H9 (cell line): Measurements from ENCODE around the gene SCN5A. TPM values are rescaled to one million over a fixed set of nuclear protein-coding genes. Genes with fewer than 3 reads are reported as not detected.

ENCODE experiments used
- DNase-seq: peaks from one replicate; pipeline ENCODE4 v3.0.0-alpha.2; 2017
- H2AFZ ChIP-seq: one replicate; pipeline ENCODE4 v1.6.1; 2013; ENCODE audit warnings: mild to moderate bottlenecking, low read length, control low read depth, moderate library complexity
- H2AK5ac ChIP-seq: 2 replicates; pipeline ENCODE4 v1.6.1; 2013; ENCODE audit warnings: low read length, control low read depth, mixed read lengths; ENCODE audit not compliant: insufficient read length
- H2BK120ac ChIP-seq: one replicate; pipeline ENCODE4 v1.6.1; 2013; ENCODE audit warnings: low read depth, mild to moderate bottlenecking, low read length, control low read depth, inconsistent platforms; ENCODE audit not compliant: poor library complexity, severe bottlenecking
- H2BK12ac ChIP-seq: 2 replicates; pipeline ENCODE4 v1.6.1; 2013; ENCODE audit warnings: low read length, control low read depth, mixed read lengths, low read depth; ENCODE audit not compliant: insufficient read length
- H2BK15ac ChIP-seq: 2 replicates; pipeline ENCODE4 v1.6.1; 2013; ENCODE audit warnings: low read depth, low read length, control low read depth
- H2BK20ac ChIP-seq: one replicate; pipeline ENCODE4 v1.6.1; 2013; ENCODE audit warnings: low read depth, mild to moderate bottlenecking, low read length, control low read depth, inconsistent platforms; ENCODE audit not compliant: poor library complexity, severe bottlenecking
- H2BK5ac ChIP-seq: 2 replicates; pipeline ENCODE4 v1.6.1; 2013; ENCODE audit warnings: low read length, control low read depth, mixed read lengths; ENCODE audit not compliant: insufficient read length
- H3K14ac ChIP-seq: 2 replicates; pipeline ENCODE4 v1.6.1; 2013; ENCODE audit warnings: low read length, control low read depth; ENCODE audit not compliant: insufficient read depth
- H3K18ac ChIP-seq: 2 replicates; pipeline ENCODE4 v1.6.1; 2013; ENCODE audit warnings: low read depth, mild to moderate bottlenecking, mixed read lengths, low read length, control low read depth; ENCODE audit not compliant: insufficient read length
- H3K23ac ChIP-seq: 2 replicates; pipeline ENCODE4 v1.6.1; 2013; ENCODE audit warnings: low read length, control low read depth, mixed read lengths, low read depth; ENCODE audit not compliant: insufficient read length
- H3K23me2 ChIP-seq: 2 replicates; pipeline ENCODE4 v1.6.1; 2013; ENCODE audit warnings: low read depth, mild to moderate bottlenecking, mixed read lengths, low read length, control low read depth; ENCODE audit not compliant: insufficient read length, poor library complexity, severe bottlenecking
- H3K27ac ChIP-seq: 2 replicates; pipeline ENCODE4 v1.5.1; 2013; ENCODE audit warnings: low read length, control low read depth, mixed read lengths, low read depth; ENCODE audit not compliant: insufficient read length
- H3K27me3 ChIP-seq: 2 replicates; pipeline ENCODE4 v1.6.1; 2013; ENCODE audit warnings: low read length, control low read depth, inconsistent platforms; ENCODE audit not compliant: insufficient read depth
- H3K4ac ChIP-seq: 2 replicates; pipeline ENCODE4 v1.6.1; 2013; ENCODE audit warnings: low read depth, mild to moderate bottlenecking, control low read depth, inconsistent platforms, low read length, moderate library complexity
- H3K4me1 ChIP-seq: 2 replicates; pipeline ENCODE4 v1.6.1; 2013; ENCODE audit warnings: low read length, control low read depth, inconsistent platforms; ENCODE audit not compliant: insufficient read depth
- H3K4me2 ChIP-seq: 2 replicates; pipeline ENCODE4 v1.6.1; 2013; ENCODE audit warnings: low read length, control low read depth, mixed read lengths; ENCODE audit not compliant: insufficient read length, insufficient read depth
- H3K56ac ChIP-seq: 2 replicates; pipeline ENCODE4 v1.6.1; 2013; ENCODE audit warnings: low read depth, mild to moderate bottlenecking, mixed read lengths, low read length, control low read depth; ENCODE audit not compliant: insufficient read length
- H3K79me1 ChIP-seq: 2 replicates; pipeline ENCODE4 v1.6.1; 2013; ENCODE audit warnings: low read depth, mild to moderate bottlenecking, moderate library complexity, low read length, control low read depth, inconsistent platforms; ENCODE audit not compliant: insufficient read depth, poor library complexity, severe bottlenecking
- H3K79me2 ChIP-seq: 2 replicates; pipeline ENCODE4 v1.6.1; 2013; ENCODE audit warnings: low read length, control low read depth, inconsistent platforms; ENCODE audit not compliant: insufficient read depth
- H3K9ac ChIP-seq: 2 replicates; pipeline ENCODE4 v1.6.1; 2013; ENCODE audit warnings: low read length, control low read depth, mixed read lengths; ENCODE audit not compliant: insufficient read length; ENCODE audit errors: extremely low read depth
- H3K9me3 ChIP-seq: one replicate; pipeline ENCODE4 v1.6.1; 2013; ENCODE audit warnings: low read depth, low read length, inconsistent platforms; ENCODE audit not compliant: control insufficient read depth
- H3T11ph ChIP-seq: one replicate; pipeline ENCODE4 v1.6.1; 2013; ENCODE audit warnings: mild to moderate bottlenecking, low read length, control low read depth, inconsistent platforms
- H4K20me1 ChIP-seq: one replicate; pipeline ENCODE4 v1.6.1; 2013; ENCODE audit not compliant: control insufficient read depth, insufficient read length, insufficient read depth
- H4K5ac ChIP-seq: 2 replicates; pipeline ENCODE4 v1.6.1; 2013; ENCODE audit warnings: low read depth, mild to moderate bottlenecking, mixed read lengths, low read length, control low read depth; ENCODE audit not compliant: insufficient read length
- H4K8ac ChIP-seq: replicated peaks from 2 replicates; pipeline ENCODE4 v1.6.1; 2013; ENCODE audit warnings: low read length, control low read depth, mixed read lengths, low read depth; ENCODE audit not compliant: insufficient read length
- H4K91ac ChIP-seq: 2 replicates; pipeline ENCODE4 v1.6.1; 2013; ENCODE audit warnings: low read depth, mild to moderate bottlenecking, moderate library complexity, mixed read lengths, low read length, control low read depth; ENCODE audit not compliant: insufficient read length
- H3K27ac Mint-ChIP-seq, 3 experiments: 2 replicates in 2 of 3; 3 replicates in 1 of 3; pipeline ENCODE4 v1.8.0; 2020 to 2021; ENCODE audit warnings: mixed read lengths in 3 of 3, mild to moderate bottlenecking in 1 of 3, moderate library complexity in 1 of 3
- H3K27me3 Mint-ChIP-seq: 2 replicates; pipeline ENCODE4 v1.8.0; 2021; ENCODE audit warnings: low read depth, mild to moderate bottlenecking, moderate library complexity, mixed read lengths
- H3K36me3 Mint-ChIP-seq, 3 experiments: 2 replicates in 2 of 3; 3 replicates in 1 of 3; pipeline ENCODE4 v1.8.0; 2020 to 2021; ENCODE audit warnings: low read depth in 3 of 3, mixed read lengths in 3 of 3; ENCODE audit not compliant: insufficient read depth in 1 of 3
- H3K4me1 Mint-ChIP-seq, 2 experiments: 2 replicates each; pipeline ENCODE4 v1.8.0; 2020; ENCODE audit warnings: mixed read lengths in 2 of 2
- H3K4me3 Mint-ChIP-seq, 2 experiments: 2 replicates in 1 of 2; 3 replicates in 1 of 2; pipeline ENCODE4 v1.8.0; 2020 to 2021; ENCODE audit warnings: mild to moderate bottlenecking in 2 of 2, mixed read lengths in 2 of 2, moderate library complexity in 1 of 2
- H3K9me3 Mint-ChIP-seq, 2 experiments: 2 replicates in 1 of 2; 3 replicates in 1 of 2; pipeline ENCODE4 v1.8.0; 2020; ENCODE audit warnings: mild to moderate bottlenecking in 2 of 2, mixed read lengths in 2 of 2, moderate library complexity in 1 of 2
- WGBS: extraction: QIAGEN DNeasy Blood & Tissue Kit; methylation state at CpG from one replicate; pipeline ENCODE4 v1.1.7; 2013; ENCODE audit warnings: missing lambda C conversion rate, low lambda C conversion rate, mixed read lengths; ENCODE audit not compliant: insufficient read length; ENCODE audit errors: extremely low coverage; 5-methylcytosine and 5-hydroxymethylcytosine counted together
- total RNA-seq: library from RNA; stranded (reverse); gene quantifications from 2 replicates; pipeline ENCODE4 v1.2.1, GENCODE V29; 2021
- TF ChIP-seq, protein P1 (sequence below): fragments of 200-600 bp; sonication (generic); conservative IDR thresholded peaks from 3 replicates; pipeline ENCODE4 v1.8.0; 2021; ENCODE audit warnings: antibody characterized with exemption, mild to moderate bottlenecking

The SCN5A gene
- total RNA-seq, 1 experiment from 2014 or later = 6.5 TPM

DNA sequence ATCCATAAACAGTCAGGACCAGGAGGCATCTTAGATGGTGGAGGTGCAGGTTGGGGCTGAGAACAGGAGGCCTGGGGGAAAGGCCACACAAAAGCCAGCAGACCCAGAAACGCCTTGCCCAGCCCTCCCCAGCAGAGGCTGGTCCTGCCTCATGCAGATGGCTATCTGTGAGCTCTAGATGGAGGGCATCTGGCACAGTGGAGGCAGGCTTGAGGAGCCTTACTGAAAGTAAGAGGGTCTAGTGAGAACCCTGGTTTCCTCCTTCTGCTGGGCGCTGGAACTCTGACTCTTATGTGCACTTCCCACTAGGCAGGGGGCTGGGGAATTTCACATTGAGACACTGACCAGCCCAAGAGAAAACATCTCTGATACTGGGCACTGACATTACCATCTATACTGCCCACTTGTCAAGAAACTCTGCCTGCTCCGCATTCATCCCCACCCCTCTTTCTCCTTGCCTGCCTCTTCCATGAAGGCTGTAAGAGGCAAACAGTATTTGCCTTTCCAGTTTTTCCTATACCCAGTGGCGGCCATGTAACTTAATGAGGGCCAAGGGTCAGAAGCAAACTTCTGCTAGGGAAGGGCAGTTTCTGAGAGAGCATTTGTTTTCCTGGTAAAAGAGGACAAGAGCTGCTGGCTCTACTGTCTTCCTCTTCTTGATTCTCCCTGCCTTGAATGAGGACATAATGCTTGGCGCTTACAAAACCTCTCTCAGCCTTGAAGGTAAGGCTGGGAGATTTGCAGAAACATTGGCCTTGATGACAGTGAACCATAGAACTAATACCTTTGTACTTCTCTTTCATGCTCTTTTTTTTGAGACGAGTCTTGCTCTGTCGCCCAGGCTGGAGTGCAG is 4.4 kb upstream of the SCN5A start:
- peaks cover 9% of the 10 kb centered on the region; the same call in 1 of the 2 replicates for H3K27me3 ChIP-seq

More for the DNA sequence above, 4.4 kb upstream of the SCN5A start:
- Mint-ChIP-seq H3K4me3 (no peak overlapping the region), H3K27ac (no peak overlapping the region), H3K27me3 (peaks cover 13% of the 10 kb centered on the region), H3K36me3 (no peaks in the 10 kb centered on the region), H3K9me3 (no peaks in the 10 kb centered on the region), H3K4me1 (peaks cover 24 to 27% of the 10 kb centered on the region in 2 experiments)
- Histone ChIP-seq H3K18ac (no peak overlapping the region), H2AK5ac (no peak overlapping the region), H3K27ac (no peak overlapping the region), H4K91ac (no peak overlapping the region), H3K9me3 (no peaks in the 10 kb centered on the region), H3K56ac (no peak overlapping the region), H2AFZ (no peak overlapping the region), H4K5ac (no peak overlapping the region), H3K23me2 (peaks cover 9% of the 10 kb centered on the region), H2BK20ac (no peak overlapping the region), H3K14ac (no peak overlapping the region), H3K4me1 (peaks cover 3% of the 10 kb centered on the region), H2BK5ac (no peak overlapping the region), H4K8ac (no peak overlapping the region), H3K23ac (no peak overlapping the region), H3K4ac (no peak overlapping the region), H4K20me1 (no peaks in the 10 kb centered on the region), H3K4me2 (no peak overlapping the region), H2BK120ac (no peak overlapping the region), H3T11ph (no peak overlapping the region), H3K79me1 (no peaks in the 10 kb centered on the region), H3K79me2 (no peaks in the 10 kb centered on the region), H2BK15ac (no peak overlapping the region), H2BK12ac (no peak overlapping the region), H3K9ac (no peak overlapping the region)
- DNase-seq = no peak
- WGBS = no CpG with 5 or more reads among the region's 7 CpGs
- TF ChIP-seq, protein P1, sequence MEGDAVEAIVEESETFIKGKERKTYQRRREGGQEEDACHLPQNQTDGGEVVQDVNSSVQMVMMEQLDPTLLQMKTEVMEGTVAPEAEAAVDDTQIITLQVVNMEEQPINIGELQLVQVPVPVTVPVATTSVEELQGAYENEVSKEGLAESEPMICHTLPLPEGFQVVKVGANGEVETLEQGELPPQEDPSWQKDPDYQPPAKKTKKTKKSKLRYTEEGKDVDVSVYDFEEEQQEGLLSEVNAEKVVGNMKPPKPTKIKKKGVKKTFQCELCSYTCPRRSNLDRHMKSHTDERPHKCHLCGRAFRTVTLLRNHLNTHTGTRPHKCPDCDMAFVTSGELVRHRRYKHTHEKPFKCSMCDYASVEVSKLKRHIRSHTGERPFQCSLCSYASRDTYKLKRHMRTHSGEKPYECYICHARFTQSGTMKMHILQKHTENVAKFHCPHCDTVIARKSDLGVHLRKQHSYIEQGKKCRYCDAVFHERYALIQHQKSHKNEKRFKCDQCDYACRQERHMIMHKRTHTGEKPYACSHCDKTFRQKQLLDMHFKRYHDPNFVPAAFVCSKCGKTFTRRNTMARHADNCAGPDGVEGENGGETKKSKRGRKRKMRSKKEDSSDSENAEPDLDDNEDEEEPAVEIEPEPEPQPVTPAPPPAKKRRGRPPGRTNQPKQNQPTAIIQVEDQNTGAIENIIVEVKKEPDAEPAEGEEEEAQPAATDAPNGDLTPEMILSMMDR = no peak
